Measurements from ENCODE around the gene SND1.
"Not testable (repeated sequence)": the region's sequence is repeated elsewhere in the genome, so short reads cannot be mapped to it uniquely, and the experiment has no call there.

The SND1 gene

GRCh38 chr7:127892488-127893314 is 240.7 kb downstream of the SND1 start:
- no peak for DNase-seq

GRCh38 chr7:127893547-127893946 is 241.6 kb downstream of the SND1 start:
- no peak for DNase-seq

DNA sequence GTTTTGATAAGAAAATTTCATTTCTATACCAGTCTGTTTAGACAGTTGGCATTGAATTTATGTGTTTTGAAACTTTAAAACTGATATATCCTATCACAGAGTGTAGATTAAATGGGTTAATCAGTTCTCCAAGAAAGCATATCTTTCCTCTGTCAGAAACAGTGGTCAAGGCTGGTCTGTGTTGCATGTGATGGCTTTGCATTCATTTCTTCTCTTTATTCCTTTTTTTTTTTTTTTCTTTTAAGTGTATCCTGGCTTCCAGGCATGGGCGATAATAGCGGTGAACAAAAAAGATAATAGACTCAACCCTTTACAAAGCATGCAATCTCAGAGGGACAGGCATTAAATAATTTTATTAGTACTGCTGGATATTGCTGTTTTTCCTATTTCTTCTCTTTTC is 242.6 kb downstream of the SND1 start:
- DNase-seq: no peak

GRCh38 chr7:127895360-127895759 is 243.4 kb downstream of the SND1 start:
- no peak for DNase-seq

- peak in 1 of 2 donors; percentile 33 for DNase-seq
Observed at GRCh38 chr7:127895814-127896280, 243.9 kb downstream of the SND1 start.

DNA sequence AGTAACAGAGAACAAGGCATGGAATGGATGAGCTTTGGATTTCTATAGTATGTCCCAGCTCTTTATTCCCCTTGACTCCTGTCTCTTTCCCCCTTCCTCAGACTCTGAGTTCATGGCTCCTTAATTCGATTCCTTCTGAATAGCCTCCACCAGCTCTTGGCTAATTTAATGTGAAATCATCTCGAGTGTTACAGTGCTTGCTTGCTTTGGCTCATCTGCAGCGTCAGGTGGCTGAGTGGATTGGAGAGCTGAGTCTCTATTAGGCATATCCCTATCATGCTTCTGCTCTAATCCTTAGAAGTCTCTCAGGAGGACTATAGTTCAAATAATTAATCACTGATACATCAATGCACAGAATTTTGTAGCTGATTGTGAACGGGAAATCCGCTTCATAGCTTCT is 244.7 kb downstream of the SND1 start:
- no peak for DNase-seq

GRCh38 chr7:127897704-127898454 is 245.9 kb downstream of the SND1 start:
- peak; percentile 70 to 81 for DNase-seq

DNA sequence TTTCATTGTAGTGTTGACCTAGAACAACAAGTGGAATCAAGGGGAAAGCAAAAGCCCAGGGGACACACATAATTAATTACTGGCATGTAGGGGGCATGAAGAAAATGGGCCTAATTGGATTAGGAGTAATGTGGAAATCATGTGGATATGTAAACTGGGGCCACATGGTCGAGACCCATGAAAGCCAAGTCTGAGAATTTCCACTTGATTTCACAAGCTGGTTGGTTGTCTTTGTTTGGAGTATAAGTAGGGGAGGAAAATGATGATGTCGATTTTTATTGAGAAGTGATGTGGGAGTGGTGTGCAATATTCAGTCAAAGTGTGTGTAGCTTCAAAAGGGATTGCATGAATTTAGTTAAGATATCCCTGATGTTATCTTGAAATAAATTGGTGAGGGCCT is 247.4 kb downstream of the SND1 start:
- peak; percentile 48 to 54 for DNase-seq

- DNase-seq: no peak
Observed at GRCh38 chr7:127900141-127900540, 248.1 kb downstream of the SND1 start.

- peak in 1 of 2 donors; percentile 47 for DNase-seq
Observed at GRCh38 chr7:127900732-127901685, 249.0 kb downstream of the SND1 start.

DNA sequence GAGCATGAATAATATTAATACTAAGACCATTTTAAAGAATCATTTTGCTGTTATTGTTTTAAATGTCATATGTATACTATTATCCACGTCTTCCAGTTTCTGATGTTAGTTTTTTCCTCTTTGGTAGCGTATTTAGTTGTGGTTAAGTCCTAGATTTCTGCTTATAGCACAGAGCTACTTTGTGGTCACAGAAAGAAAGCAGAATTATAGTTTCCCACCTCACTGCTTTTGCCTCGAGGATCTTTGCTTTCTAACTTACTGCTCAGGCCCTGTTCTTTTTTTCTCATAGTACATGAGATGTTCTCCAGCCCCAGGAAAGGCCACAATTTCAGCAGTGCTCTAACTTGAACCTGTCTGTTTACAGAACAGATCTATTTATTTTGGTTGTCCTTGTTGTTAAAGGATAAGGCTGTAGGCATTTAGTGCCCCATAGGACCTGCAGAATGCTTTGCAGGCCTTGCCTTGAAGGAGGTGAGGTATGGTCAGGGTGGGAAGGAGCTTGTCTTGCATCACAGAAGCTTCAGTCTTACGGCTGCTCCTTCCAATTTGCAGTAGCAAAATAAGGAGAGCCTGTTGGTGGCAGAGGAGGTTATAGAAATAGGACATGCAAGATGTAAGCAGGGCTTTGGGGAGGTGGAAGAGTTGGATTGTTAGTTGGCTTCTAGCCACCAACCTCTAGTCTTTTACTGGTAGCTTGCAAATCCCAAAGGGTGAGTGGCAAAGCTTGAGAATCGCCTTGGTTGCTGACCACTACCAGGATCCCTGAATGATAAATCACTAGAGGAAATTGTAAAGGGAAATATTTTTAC is 250.1 kb downstream of the SND1 start:
- no peak for DNase-seq

GRCh38 chr7:127902753-127903152 is 250.8 kb downstream of the SND1 start:
- DNase-seq: not testable (repeated sequence)

DNA sequence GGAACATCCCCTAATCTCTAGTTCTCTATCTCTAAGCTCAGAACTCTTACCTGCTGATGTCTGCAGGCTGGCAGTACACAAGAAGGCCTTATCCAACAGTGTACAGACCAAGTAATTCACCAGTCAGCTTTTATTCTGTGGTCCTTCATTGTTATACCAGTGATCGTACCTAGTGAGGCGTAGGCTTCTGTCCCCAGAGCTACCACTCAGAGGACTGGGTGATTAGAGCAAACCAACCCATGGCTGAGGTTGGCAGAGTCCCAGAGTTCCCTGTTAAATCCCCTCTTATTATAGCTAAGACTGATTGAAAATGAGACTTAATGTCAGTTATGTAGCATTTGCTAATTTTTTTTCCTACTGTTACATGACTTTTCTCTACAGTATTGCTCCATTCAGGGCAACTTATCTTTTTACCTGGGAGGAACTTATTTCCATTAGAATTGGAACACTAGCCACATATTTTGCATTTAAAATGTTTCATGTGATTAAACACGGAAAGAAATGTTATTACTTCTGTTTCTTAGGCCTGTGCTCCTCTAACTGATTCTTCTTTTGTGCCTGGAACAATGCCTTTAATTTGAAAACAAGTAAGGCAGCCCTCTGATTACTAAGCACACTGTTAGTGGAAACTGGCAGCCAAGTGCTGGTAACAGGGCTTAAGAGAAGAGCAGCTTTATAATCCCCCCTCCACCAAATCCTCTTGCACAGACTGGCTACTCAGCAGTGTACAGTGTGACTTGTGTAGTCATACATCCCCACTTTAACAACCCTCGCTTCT is 252.1 kb downstream of the SND1 start:
- DNase-seq: no peak

DNA sequence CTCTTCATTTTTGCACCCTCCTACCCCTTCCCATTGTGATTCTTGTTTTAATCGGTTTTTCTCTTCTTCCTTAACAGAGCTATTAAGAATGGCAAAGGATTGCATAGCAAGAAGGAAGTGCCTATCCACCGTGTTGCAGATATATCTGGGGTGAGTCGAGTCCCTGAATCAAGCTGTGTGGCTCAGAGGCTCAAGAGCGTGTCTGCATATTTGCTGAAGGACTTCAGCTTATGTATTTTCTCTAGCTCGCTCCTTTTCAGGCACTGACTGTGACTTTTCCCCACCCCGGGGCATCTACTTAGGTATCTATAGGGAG is 252.6 kb downstream of the SND1 start:
- peak; percentile 50 to 58 for DNase-seq

- DNase-seq: peak in 1 of 2 donors; percentile 43
Observed at GRCh38 chr7:127905021-127905420, 253.0 kb downstream of the SND1 start.

- DNase-seq: no peak
Observed at GRCh38 chr7:127905491-127906330, 253.7 kb downstream of the SND1 start.

DNA sequence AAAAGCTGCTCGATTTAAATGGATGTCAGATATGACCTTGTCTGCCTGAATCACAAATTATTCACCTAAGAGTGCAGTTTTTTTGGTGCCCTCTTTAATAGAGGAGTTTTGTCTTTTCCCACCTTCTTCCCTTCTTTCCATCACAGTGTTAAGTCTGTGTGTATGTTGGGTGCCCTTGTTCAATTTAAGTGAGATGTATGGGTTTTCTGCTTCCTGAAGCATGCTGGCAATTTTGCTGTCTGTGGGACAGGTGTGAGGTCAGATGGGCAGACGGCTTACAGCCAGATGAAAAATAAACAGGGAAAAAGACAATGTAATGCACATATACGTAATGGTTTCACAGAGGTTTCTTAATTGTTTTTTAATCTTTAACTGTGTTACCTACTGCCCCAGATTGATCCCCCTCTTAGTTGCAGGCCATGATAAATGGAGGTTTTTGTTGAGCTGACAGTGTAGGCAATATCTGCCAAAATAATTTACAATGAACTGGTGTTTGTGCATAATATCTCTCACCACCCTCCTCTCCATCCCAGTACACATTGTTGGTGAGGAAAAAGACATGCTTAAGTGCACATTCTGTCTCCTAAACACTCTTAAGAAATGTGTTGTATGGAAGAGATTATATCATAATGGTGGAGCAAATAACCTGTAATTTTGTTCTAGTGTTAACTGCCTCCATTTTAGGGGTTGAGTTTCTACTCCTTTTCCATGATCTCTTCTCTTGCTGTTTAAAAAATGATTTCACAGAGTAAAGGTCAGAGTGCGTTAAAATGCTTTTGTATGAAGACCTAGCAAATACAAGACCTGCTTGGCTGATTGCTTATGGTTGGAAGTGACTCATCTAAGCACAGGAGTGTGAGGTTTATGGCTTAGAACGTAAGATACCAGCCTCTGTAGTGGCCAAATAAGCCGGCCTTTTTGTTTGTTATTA is 255.4 kb downstream of the SND1 start:
- no peak for DNase-seq

DNA sequence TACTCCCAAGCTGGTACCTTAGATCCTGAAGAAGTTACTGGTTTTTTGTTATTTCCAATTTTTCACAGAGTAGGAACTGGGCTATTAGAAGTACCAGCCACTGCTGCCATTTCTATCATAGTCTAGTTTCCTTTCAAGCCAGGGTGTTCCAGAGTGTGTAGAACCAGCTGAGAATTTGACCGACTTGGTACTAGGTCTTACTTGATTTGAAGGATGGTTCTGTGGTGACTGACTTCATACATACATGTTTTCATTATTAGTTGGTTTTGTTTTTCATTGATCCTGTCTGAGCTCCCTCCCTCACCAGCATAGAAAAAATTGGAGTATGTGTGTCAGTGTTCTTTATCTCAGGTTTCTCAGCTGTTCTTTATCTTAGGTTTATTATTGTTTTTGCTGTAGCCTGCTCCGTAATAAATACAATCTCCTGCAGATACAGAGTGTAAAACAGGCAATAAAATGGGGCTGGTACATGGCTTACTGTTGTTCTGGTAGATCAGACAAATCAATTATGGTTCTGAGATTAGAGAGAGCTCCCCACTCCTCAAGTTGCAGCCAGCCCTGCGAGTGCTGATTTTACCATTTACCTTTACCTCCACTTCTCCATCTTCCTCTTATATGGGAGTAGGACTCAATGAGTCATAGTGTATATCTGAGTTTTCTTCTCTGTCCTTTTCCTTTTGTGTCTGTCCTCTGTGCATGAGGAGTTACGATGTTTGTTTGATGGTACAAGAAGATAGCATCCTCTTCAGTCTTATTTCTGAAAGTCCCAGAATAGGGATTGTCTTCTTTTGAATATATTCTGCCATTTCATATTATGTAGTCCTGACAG is 256.6 kb downstream of the SND1 start:
- DNase-seq: no peak
